NB4 (cell line): ENCODE measurements around the gene SYT6.
"Not testable (repeated sequence)": the region's sequence is repeated elsewhere in the genome, so short reads cannot be mapped to it uniquely, and the experiment has no call there.

ENCODE experiments used
- MYC ChIP-seq: IDR thresholded peaks from 2 replicates; pipeline ENCODE4 v1.6.1; 2011; ENCODE audit warnings: low read depth, low read length
- TF ChIP-seq, protein P1 (sequence below): IDR thresholded peaks from one replicate; pipeline ENCODE4 v1.5.1; 2012; ENCODE audit warnings: low read depth, low read length

DNA sequence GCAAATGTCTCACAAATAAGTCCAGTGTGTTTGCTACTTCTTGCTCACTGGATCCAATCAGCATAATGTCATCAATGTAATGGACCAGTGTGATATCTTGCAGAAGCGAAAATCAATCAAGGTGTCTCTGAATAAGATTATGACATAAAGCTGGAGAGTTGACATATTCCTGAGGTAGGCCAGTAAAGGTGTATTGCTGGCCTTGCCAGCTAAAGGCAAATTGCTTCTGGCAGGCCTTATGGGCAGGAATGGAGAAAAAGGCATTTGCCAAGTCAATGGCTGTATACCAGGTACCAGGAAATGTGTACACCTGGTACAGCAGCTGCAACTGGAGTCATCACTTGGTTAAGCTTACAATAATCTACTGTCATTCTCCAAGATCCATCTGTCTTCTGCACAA lies 85.0 kb downstream of the SYT6 start:
- not testable (repeated sequence) for TF ChIP-seq MYC
- TF ChIP-seq, protein P1, sequence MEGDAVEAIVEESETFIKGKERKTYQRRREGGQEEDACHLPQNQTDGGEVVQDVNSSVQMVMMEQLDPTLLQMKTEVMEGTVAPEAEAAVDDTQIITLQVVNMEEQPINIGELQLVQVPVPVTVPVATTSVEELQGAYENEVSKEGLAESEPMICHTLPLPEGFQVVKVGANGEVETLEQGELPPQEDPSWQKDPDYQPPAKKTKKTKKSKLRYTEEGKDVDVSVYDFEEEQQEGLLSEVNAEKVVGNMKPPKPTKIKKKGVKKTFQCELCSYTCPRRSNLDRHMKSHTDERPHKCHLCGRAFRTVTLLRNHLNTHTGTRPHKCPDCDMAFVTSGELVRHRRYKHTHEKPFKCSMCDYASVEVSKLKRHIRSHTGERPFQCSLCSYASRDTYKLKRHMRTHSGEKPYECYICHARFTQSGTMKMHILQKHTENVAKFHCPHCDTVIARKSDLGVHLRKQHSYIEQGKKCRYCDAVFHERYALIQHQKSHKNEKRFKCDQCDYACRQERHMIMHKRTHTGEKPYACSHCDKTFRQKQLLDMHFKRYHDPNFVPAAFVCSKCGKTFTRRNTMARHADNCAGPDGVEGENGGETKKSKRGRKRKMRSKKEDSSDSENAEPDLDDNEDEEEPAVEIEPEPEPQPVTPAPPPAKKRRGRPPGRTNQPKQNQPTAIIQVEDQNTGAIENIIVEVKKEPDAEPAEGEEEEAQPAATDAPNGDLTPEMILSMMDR = not testable (repeated sequence)
